Epithelial cell of proximal tubule (primary cell): ENCODE results near the gene IPCEF1. TPM values are rescaled to one million over a fixed set of nuclear protein-coding genes. Genes with fewer than 3 reads are reported as not detected.

Experiments used
- DNase-seq: peaks from one replicate; pipeline ENCODE4 v3.0.0-alpha.2; 2011; ENCODE audit warnings: low read depth
- H3K4me3 ChIP-seq: 2 replicates; pipeline ENCODE4 v1.5.1; 2011; ENCODE audit warnings: low read depth, mild to moderate bottlenecking, low read length
- CTCF ChIP-seq: conservative IDR thresholded peaks from 2 replicates; pipeline ENCODE4 v1.5.1; 2012; ENCODE audit warnings: low read depth, mild to moderate bottlenecking, low read length
- total RNA-seq: library from RNA; depleted of rRNA; stranded (reverse); fragments of >200 nt; gene quantifications from 2 replicates; pipeline ENCODE4 v1.2.3, GENCODE V29; 2015

The IPCEF1 gene
- total RNA-seq, 1 donor from 2014 or later: 0.63 TPM

GRCh38 chr6:154274168-154274567 is 82.4 kb downstream of the IPCEF1 start:
- no peak for DNase-seq
- H3K4me3 ChIP-seq: no peak overlapping the region
- no peak for TF ChIP-seq CTCF

- no peak for DNase-seq
- no peak for TF ChIP-seq CTCF
- H3K4me3 ChIP-seq: no peak overlapping the region
These were observed 88.1 kb downstream of the IPCEF1 start for GRCh38 chr6:154268486-154268885.

GRCh38 chr6:154267508-154268106 is 89.0 kb downstream of the IPCEF1 start:
- DNase-seq: no peak

GRCh38 chr6:154266560-154267099 is 90.0 kb downstream of the IPCEF1 start:
- no peak overlapping the region for H3K4me3 ChIP-seq
- no peak for DNase-seq
- no peak for TF ChIP-seq CTCF

More at GRCh38 chr6:154267508-154268106, 89.0 kb downstream of the IPCEF1 start:
- H3K4me3 ChIP-seq: no peak overlapping the region
- no peak for TF ChIP-seq CTCF

GRCh38 chr6:154261688-154262397 is 94.8 kb downstream of the IPCEF1 start:
- TF ChIP-seq CTCF: no peak
- DNase-seq: no peak
- no peak overlapping the region for H3K4me3 ChIP-seq

- no peak for DNase-seq
- no peak overlapping the region for H3K4me3 ChIP-seq
- no peak for TF ChIP-seq CTCF
These were observed 98.4 kb downstream of the IPCEF1 start for GRCh38 chr6:154258064-154258757.
